ENCODE results near the gene YAP1.

- no peak for TF ChIP-seq REST (IDR thresholded peaks at IDR 0.05; ENCODE audit: insufficient read depth in 1 of 2, low read depth in 2 of 2, low read length in 2 of 2)
- TF ChIP-seq POLR2AphosphoS5 (IDR thresholded peaks at IDR 0.05; ENCODE audit: low read depth, low read length), result no peak
- no peak for TF ChIP-seq TAF1 (IDR thresholded peaks at IDR 0.05; ENCODE audit: borderline replicate concordance, insufficient read depth, low read length)
These were observed 11.1 kb downstream of the YAP1 start for GRCh38 chr11:102121329-102121728.
